Smooth muscle cell (in vitro differentiated cells): ENCODE results near the gene CCDC73. TPM values are rescaled to one million over a fixed set of nuclear protein-coding genes. Genes with fewer than 3 reads are reported as not detected.

Experiments
- DNase-seq: peaks from one replicate; lab custom pipeline; 2025; ENCODE audit not compliant: unreplicated experiment; lab: John Stamatoyannopoulos, UW
- H2AFZ ChIP-seq: fragments of 200-600 bp; sonication (generic); 2 replicates; pipeline ENCODE4 v1.6.0; 2016; ENCODE audit warnings: antibody characterized with exemption, low read depth, mild to moderate bottlenecking
- H3F3A ChIP-seq: fragments of 200-600 bp; sonication (generic); 2 replicates; pipeline ENCODE4 v1.6.0; 2017; ENCODE audit warnings: antibody characterized with exemption, low read depth
- H3K27ac ChIP-seq: fragments of 200-600 bp; sonication (generic); 2 replicates; pipeline ENCODE4 v1.5.1; 2016; ENCODE audit warnings: low read depth, mild to moderate bottlenecking
- H3K27me3 ChIP-seq: fragments of 200-600 bp; sonication (generic); 2 replicates; pipeline ENCODE4 v1.6.1; 2016; ENCODE audit warnings: low read depth, mild to moderate bottlenecking
- H3K36me3 ChIP-seq: fragments of 200-600 bp; sonication (generic); 2 replicates; pipeline ENCODE4 v1.5.1; 2016; ENCODE audit warnings: low read depth
- H3K4me1 ChIP-seq: fragments of 200-600 bp; sonication (generic); 2 replicates; pipeline ENCODE4 v1.5.1; 2016; ENCODE audit warnings: low read depth
- H3K4me2 ChIP-seq: fragments of 200-600 bp; sonication (generic); 2 replicates; pipeline ENCODE4 v1.6.0; 2016; ENCODE audit warnings: mild to moderate bottlenecking
- H3K4me3 ChIP-seq: fragments of 200-600 bp; sonication (generic); 2 replicates; pipeline ENCODE4 v1.5.1; 2016; ENCODE audit warnings: mild to moderate bottlenecking
- H3K79me2 ChIP-seq: fragments of 200-600 bp; sonication (generic); 2 replicates; pipeline ENCODE4 v1.6.0; 2016; ENCODE audit warnings: low read depth, mild to moderate bottlenecking
- H3K9ac ChIP-seq: fragments of 200-600 bp; sonication (generic); 2 replicates; pipeline ENCODE4 v1.6.0; 2016; ENCODE audit warnings: low read depth
- H3K9me3 ChIP-seq: fragments of 200-600 bp; sonication (generic); replicated peaks from 2 replicates; pipeline ENCODE4 v1.5.1; 2016; ENCODE audit warnings: low read depth
- H4K20me1 ChIP-seq: fragments of 200-600 bp; sonication (generic); 2 replicates; pipeline ENCODE4 v1.6.0; 2016; ENCODE audit warnings: low read depth
- WGBS: methylation state at CpG from one replicate; pipeline ENCODE4 v1.1.7; 2016; ENCODE audit warnings: low lambda C conversion rate; 5-methylcytosine and 5-hydroxymethylcytosine counted together
- polyA plus RNA-seq: library from polyadenylated mRNA; unstranded; fragments of >200 nt; fragmentation: Nextera tagmentation; extraction: Ambion mirVana; gene quantifications from 2 replicates; pipeline ENCODE4 v1.2.1, GENCODE V29; 2016
- total RNA-seq: library from RNA; depleted of rRNA; stranded (reverse); fragments of >200 nt; gene quantifications from 2 replicates; pipeline ENCODE4 v1.2.3, GENCODE V29; 2014
- TF ChIP-seq, protein P1 (sequence below): fragments of 200-600 bp; sonication (generic); IDR thresholded peaks from 2 replicates; pipeline ENCODE4 v1.5.1; 2017; ENCODE audit warnings: borderline replicate concordance, mild to moderate bottlenecking, antibody characterized with exemption; ENCODE audit not compliant: insufficient read depth, poor library complexity, severe bottlenecking

The CCDC73 gene
- total RNA-seq: not detected in 2 replicates
- not detected in 2 replicates for polyA plus RNA-seq

DNA sequence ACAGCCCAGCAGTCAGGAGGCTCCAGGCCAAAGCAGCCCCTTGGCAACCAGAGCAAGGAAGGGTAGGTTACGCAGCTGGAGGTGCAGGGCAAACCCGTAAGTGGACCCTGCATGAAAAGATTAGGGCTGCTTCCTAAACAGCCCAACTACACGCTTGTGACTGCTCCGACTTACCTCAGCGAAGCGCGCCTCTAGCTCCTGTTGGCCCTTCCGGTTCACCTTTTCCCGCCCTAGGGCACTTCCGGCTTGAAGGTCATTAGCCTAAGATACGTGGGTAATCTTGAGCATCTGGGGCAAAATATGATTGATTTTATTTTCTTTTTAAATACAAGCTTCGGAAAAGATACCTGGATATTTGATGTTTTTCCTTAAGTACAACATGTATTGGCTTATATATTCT, at the start of gene CCDC73:
Gene CCDC73, minus strand, starts transcription at position 224 of the 400 bp plus-strand sequence. CDS start 34,419 bp downstream, outside the sequence.
- no peaks in the 10 kb centered on the region for H3K9me3 ChIP-seq
- H4K20me1 ChIP-seq: no peaks in the 10 kb centered on the region
- H3K79me2 ChIP-seq: no peaks in the 10 kb centered on the region
- 94% methylated on average over 12 of the region's 12 CpGs for WGBS
- H3K9ac ChIP-seq: no peak within 1 kb of the TSS
- no peak within 1 kb of the TSS for H3K27ac ChIP-seq
- no peak within 1 kb of the TSS for H3K4me2 ChIP-seq
- H3K27me3 ChIP-seq: peaks cover 33% of the 10 kb centered on the region
- no peaks in the 10 kb centered on the region for H3F3A ChIP-seq
- H3K4me1 ChIP-seq: no peaks in the 10 kb centered on the region
- TF ChIP-seq, protein P1, sequence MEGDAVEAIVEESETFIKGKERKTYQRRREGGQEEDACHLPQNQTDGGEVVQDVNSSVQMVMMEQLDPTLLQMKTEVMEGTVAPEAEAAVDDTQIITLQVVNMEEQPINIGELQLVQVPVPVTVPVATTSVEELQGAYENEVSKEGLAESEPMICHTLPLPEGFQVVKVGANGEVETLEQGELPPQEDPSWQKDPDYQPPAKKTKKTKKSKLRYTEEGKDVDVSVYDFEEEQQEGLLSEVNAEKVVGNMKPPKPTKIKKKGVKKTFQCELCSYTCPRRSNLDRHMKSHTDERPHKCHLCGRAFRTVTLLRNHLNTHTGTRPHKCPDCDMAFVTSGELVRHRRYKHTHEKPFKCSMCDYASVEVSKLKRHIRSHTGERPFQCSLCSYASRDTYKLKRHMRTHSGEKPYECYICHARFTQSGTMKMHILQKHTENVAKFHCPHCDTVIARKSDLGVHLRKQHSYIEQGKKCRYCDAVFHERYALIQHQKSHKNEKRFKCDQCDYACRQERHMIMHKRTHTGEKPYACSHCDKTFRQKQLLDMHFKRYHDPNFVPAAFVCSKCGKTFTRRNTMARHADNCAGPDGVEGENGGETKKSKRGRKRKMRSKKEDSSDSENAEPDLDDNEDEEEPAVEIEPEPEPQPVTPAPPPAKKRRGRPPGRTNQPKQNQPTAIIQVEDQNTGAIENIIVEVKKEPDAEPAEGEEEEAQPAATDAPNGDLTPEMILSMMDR: no peak
- no peaks in the 10 kb centered on the region for H3K36me3 ChIP-seq
- H2AFZ ChIP-seq: no peak within 1 kb of the TSS
- no peak within 1 kb of the TSS for H3K4me3 ChIP-seq
- DNase-seq: no peak

DNA sequence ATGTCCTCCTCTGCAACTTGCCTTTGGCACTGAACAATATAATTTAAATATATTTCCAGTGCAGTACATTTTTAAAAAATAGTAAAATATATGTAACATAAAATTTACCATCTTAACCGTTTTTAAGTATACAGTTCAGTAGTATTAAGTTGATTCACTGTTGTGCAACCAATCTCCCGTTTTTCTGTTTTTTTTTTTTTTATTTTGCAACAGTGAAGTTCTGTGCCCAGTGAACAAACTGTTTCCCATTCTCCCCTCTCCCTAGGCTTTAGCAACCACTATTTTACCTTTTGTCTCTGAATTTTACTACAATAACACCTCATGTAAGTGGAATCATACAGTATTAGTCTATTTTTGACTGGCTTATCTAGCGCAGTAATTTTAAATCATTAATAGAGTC, 49.1 kb upstream of the CCDC73 start:
- no peak for DNase-seq
- H3K4me1 ChIP-seq: peaks cover 6% of the 10 kb centered on the region
- no peaks in the 10 kb centered on the region for H3K9me3 ChIP-seq
- no peaks in the 10 kb centered on the region for H3F3A ChIP-seq
- H3K27me3 ChIP-seq: no peaks in the 10 kb centered on the region
- no peaks in the 10 kb centered on the region for H4K20me1 ChIP-seq
- H3K27ac ChIP-seq: no peak overlapping the region
- TF ChIP-seq, protein P1: no peak
- no peak overlapping the region for H3K9ac ChIP-seq
- no peak overlapping the region for H3K4me3 ChIP-seq
- no peak overlapping the region for H3K4me2 ChIP-seq
- no peaks in the 10 kb centered on the region for H3K79me2 ChIP-seq
- H2AFZ ChIP-seq: no peak overlapping the region
- no peaks in the 10 kb centered on the region for H3K36me3 ChIP-seq
- 85% methylated on average over 3 of the region's 3 CpGs for WGBS

DNA sequence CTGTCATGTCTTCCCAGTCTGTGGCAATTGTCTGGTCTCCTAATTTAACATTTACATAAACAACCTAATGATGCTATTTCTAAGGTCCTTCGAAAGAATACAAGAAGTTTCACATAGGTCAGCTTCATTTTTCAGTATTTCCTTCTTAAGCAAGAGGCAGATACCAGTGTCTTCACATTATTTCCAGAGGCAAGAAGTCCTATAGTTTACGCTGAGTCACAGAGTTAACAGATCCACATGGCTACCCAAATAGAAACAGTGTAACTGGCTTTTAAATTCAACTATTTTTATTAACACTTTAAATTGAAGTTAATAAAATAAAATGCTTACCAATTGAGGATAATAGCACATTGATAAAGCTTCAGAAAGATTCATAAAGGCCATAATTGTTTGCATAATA, 46.1 kb upstream of the CCDC73 start:
- DNase-seq: no peak

DNA sequence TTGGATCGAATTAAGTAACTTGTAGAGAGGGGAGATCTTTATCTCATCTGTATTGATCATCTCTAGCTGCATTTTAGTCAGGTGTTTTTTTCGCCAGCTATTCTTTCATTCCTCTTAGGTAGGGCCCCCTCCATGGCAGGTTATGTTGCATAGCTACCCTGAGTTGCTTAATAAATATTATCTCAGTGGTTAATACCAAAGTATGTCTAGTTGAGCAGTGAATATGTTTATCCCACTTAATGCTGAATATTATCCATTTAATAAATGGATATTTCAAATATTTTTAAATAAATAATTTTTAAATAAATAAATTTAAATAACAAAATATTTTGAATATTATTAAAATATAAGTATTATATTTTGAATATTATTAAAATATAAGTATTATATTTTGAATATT, 44.8 kb upstream of the CCDC73 start:
- Histone ChIP-seq H3K4me3 (no peak overlapping the region), H3K4me2 (peak overlapping the region; percentile 38), H3K9ac (no peak overlapping the region), H2AFZ (no peak overlapping the region), H3K9me3 (no peaks in the 10 kb centered on the region), H3F3A (no peaks in the 10 kb centered on the region), H3K27ac (no peak overlapping the region), H3K4me1 (peaks cover 6% of the 10 kb centered on the region), H3K79me2 (no peaks in the 10 kb centered on the region), H3K27me3 (no peaks in the 10 kb centered on the region), H3K36me3 (no peaks in the 10 kb centered on the region), H4K20me1 (no peaks in the 10 kb centered on the region)
- TF ChIP-seq, protein P1: no peak
- DNase-seq: no peak
- whole genome bisulfite sequencing: 90% methylated on average over 2 of the region's 2 CpGs

More for the DNA sequence above, 46.1 kb upstream of the CCDC73 start:
- Histone ChIP-seq H3K27ac (no peak overlapping the region), H3K36me3 (no peaks in the 10 kb centered on the region), H3K4me1 (peaks cover 6% of the 10 kb centered on the region), H3K9ac (no peak overlapping the region), H3K4me2 (no peak overlapping the region), H3K79me2 (no peaks in the 10 kb centered on the region), H3K27me3 (no peaks in the 10 kb centered on the region), H3F3A (no peaks in the 10 kb centered on the region), H3K4me3 (no peak overlapping the region), H3K9me3 (no peaks in the 10 kb centered on the region), H2AFZ (peak overlapping the region; percentile 23), H4K20me1 (no peaks in the 10 kb centered on the region)
- 52% methylated on average over 2 of the region's 2 CpGs for WGBS
- TF ChIP-seq, protein P1: no peak
